RWPE2 (cell line): ENCODE results near the gene RB1.

Experiments
- ATAC-seq: fragments of 200-7000 bp; cut with Tn5 transposase; 3 replicates; pipeline ENCODE4 v1.9.1; 2021; ENCODE audit warnings: low read depth
- DNase-seq: peaks from one replicate; pipeline ENCODE4 v3.0.0-alpha.2; 2020; ENCODE audit warnings: low spot score
- H3K27ac ChIP-seq: fragments of 450-650 bp; 2 replicates; pipeline ENCODE4 v1.5.1; 2017; ENCODE audit warnings: mild to moderate bottlenecking; ENCODE audit not compliant: poor library complexity, severe bottlenecking
- H3K27me3 ChIP-seq: fragments of 250-450 bp; sonication (Bioruptor Pico); 2 replicates; pipeline ENCODE4 v1.5.1; 2021; ENCODE audit warnings: mild to moderate bottlenecking, moderate library complexity; ENCODE audit not compliant: insufficient read depth, poor library complexity, severe bottlenecking
- H3K36me3 ChIP-seq: fragments of 250-450 bp; sonication (Bioruptor Pico); 2 replicates; pipeline ENCODE4 v1.5.1; 2020; ENCODE audit warnings: low read depth, mild to moderate bottlenecking, moderate library complexity
- H3K4me1 ChIP-seq: fragments of 250-450 bp; sonication (Bioruptor Pico); 2 replicates; pipeline ENCODE4 v1.5.1; 2021; ENCODE audit warnings: mild to moderate bottlenecking, moderate library complexity; ENCODE audit not compliant: insufficient read depth, poor library complexity, severe bottlenecking
- H3K4me3 ChIP-seq: fragments of 250-450 bp; sonication (Bioruptor Pico); 2 replicates; pipeline ENCODE4 v1.5.1; 2021; ENCODE audit warnings: mild to moderate bottlenecking, moderate library complexity; ENCODE audit not compliant: severe bottlenecking
- H3K9me3 ChIP-seq: fragments of 250-450 bp; sonication (Bioruptor Pico); 2 replicates; pipeline ENCODE4 v1.5.1; 2021; ENCODE audit warnings: mild to moderate bottlenecking, moderate library complexity; ENCODE audit not compliant: severe bottlenecking
- TF ChIP-seq, protein P1 (sequence below): fragments of 450-650 bp; IDR thresholded peaks from one replicate; pipeline ENCODE4 v1.5.1; 2017; ENCODE audit warnings: mild to moderate bottlenecking, moderate library complexity; ENCODE audit not compliant: poor library complexity, severe bottlenecking

Gene RB1

DNA sequence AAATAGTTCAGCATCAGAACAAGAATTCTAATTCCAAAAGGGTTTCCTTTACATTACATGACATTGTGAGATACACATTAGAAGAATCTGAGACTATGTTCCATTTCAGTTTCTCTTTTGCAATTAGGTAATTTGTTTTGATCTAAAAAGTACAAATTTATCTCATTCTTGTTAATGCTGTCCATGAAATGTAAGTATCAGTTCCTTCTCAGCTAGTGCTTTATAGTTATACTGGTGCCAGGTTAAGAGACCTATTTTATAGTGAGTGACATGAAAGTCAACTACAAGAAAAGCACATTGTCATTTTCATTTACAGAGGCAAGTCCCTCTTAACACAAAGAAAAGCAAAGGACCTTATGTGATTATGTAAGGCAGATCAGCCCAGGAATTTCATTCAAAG is 185.4 kb downstream of the RB1 start:
- DNase-seq (no peak), ATAC-seq (no peak)
- H3K4me3 ChIP-seq: no peak overlapping the region
- peaks cover 13% of the 10 kb centered on the region for H3K4me1 ChIP-seq
- no peaks in the 10 kb centered on the region for H3K36me3 ChIP-seq
- TF ChIP-seq, protein P1, sequence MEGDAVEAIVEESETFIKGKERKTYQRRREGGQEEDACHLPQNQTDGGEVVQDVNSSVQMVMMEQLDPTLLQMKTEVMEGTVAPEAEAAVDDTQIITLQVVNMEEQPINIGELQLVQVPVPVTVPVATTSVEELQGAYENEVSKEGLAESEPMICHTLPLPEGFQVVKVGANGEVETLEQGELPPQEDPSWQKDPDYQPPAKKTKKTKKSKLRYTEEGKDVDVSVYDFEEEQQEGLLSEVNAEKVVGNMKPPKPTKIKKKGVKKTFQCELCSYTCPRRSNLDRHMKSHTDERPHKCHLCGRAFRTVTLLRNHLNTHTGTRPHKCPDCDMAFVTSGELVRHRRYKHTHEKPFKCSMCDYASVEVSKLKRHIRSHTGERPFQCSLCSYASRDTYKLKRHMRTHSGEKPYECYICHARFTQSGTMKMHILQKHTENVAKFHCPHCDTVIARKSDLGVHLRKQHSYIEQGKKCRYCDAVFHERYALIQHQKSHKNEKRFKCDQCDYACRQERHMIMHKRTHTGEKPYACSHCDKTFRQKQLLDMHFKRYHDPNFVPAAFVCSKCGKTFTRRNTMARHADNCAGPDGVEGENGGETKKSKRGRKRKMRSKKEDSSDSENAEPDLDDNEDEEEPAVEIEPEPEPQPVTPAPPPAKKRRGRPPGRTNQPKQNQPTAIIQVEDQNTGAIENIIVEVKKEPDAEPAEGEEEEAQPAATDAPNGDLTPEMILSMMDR: no peak
- H3K27me3 ChIP-seq: no peaks in the 10 kb centered on the region
- H3K9me3 ChIP-seq: no peaks in the 10 kb centered on the region
- H3K27ac ChIP-seq: no peak overlapping the region

DNA sequence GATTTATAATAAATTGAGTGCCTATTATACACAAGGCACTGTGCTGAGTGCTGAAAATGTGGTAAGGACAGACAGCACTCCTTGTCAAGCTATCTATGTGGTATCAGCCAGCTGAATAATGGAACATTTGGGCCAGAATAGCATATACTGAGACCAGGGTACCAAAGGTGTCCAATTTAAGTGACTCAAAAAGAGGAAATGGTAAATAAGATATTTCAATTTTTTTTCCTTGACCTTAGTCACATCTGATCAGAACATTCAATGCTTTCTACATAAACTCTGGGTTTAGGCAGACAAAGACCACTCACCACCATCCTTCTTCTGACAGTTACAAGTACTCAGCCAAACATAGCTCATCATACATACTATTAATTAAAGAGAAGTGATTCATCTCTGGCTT is 186.1 kb downstream of the RB1 start:
- Histone ChIP-seq H3K4me3 (no peak overlapping the region), H3K9me3 (no peaks in the 10 kb centered on the region), H3K36me3 (no peaks in the 10 kb centered on the region), H3K4me1 (peaks cover 18% of the 10 kb centered on the region), H3K27ac (peak overlapping the region; percentile 10), H3K27me3 (no peaks in the 10 kb centered on the region)
- ATAC-seq (no peak), DNase-seq (no peak)
- TF ChIP-seq, protein P1: no peak

DNA sequence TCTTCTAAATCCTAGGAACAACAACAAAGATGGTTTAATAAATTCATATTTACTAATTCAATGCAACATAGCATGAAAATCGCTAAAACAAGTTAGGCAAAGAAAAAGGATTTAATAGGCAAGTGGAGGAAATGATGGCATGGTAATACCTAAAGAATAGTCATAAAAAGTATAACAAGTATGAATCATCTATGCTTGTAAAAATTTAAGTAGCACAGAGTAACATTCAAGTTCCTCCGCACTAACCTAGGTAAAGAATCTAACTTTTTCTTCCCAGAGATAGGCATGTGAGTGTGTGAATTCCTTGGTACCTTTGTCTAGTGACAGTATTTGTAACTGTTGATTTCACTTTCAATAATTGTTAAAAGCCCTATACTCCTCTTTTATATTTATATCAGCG is 186.7 kb downstream of the RB1 start:
- TF ChIP-seq, protein P1: no peak
- Histone ChIP-seq H3K4me3 (no peak overlapping the region), H3K4me1 (peaks cover 18% of the 10 kb centered on the region)

DNA sequence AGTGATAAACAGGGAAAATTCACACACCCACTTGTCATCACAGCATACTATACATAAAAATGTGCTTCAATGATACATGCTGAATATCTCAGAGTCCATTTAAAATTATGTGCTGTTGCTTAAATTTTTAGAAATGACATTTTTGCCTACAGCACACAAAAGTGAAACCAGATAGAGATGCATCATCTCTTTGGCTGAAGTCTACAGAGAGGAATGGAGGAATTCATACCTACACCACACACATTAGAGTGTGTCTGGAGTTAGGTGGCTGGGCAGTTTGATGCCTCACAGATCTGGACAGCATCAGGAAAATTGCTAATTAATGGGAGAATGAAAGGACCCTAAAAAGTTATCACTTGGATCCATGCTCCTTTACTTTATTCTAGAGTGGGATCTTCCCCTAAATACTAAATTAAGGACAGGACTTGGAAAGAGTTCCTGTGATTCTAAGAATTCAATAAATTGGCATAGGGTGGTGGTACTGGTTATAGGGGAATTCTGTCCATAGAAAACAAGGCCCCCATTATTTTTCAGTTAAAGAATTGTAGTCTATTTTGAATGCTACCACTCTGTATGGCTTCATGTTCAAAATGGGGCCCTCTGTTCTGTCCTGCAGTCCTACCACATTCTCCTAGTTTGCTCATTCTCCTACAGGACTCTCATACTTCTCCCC is 188.0 kb downstream of the RB1 start:
- Histone ChIP-seq H3K4me3 (no peak overlapping the region), H3K27me3 (no peaks in the 10 kb centered on the region), H3K4me1 (peaks cover 18% of the 10 kb centered on the region), H3K9me3 (no peaks in the 10 kb centered on the region), H3K27ac (no peak overlapping the region), H3K36me3 (no peaks in the 10 kb centered on the region)
- ATAC-seq (no peak), DNase-seq (no peak)
- TF ChIP-seq, protein P1: no peak

More for the DNA sequence above, 186.7 kb downstream of the RB1 start:
- DNase-seq (no peak), ATAC-seq (peak; percentile 55; the same call in 2 of the 3 replicates)
- H3K27ac ChIP-seq: peak overlapping the region; percentile 10
- H3K27me3 ChIP-seq: no peaks in the 10 kb centered on the region
- H3K9me3 ChIP-seq: no peaks in the 10 kb centered on the region
- no peaks in the 10 kb centered on the region for H3K36me3 ChIP-seq

DNA sequence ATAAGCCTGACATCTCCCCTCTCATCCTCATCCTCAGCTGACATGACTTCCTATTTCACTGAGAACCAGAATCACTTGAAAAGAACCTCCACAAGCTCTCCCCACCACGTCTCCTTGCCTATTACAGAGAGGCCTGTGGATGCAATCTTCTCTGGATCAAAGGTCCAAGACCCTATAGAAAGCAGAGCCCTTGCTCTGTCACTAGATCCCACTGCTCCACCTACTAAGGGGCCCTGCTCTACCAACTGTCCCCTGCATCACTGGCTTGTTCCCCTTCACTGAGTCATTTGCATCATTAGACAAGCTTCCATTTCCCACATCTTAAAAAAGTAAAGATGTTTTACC is 188.5 kb downstream of the RB1 start:
- no peaks in the 10 kb centered on the region for H3K27me3 ChIP-seq
- H3K36me3 ChIP-seq: no peaks in the 10 kb centered on the region
- H3K4me3 ChIP-seq: no peak overlapping the region
- TF ChIP-seq, protein P1: no peak
- no peak overlapping the region for H3K27ac ChIP-seq
- no peaks in the 10 kb centered on the region for H3K9me3 ChIP-seq
- ATAC-seq (no peak), DNase-seq (no peak)
- H3K4me1 ChIP-seq: peaks cover 18% of the 10 kb centered on the region
